ENCODE measurements around the gene SH3GL2. TPM values are rescaled to one million over a fixed set of nuclear protein-coding genes. Genes with fewer than 3 reads are reported as not detected.

SH3GL2 gene
- polyA plus RNA-seq, 3 donors, result not detected

- Histone ChIP-seq H3K4me1 (ENCODE audit: control insufficient read depth in 1 of 2, insufficient read depth in 2 of 2, low read length in 2 of 2) (no peaks in the 10 kb centered on the region), H4K20me1 (ENCODE audit: insufficient read depth, low read length) (no peaks in the 10 kb centered on the region), H2AFZ (ENCODE audit: insufficient read depth, low read depth, low read length, poor library complexity, severe bottlenecking) (no peak overlapping the region), H3K27ac (ENCODE audit: low read depth in 1 of 2, low read length in 2 of 2) (no peak overlapping the region), H3K4me3 (replicated peaks in 1 of 3; ENCODE audit: low read depth in 2 of 3, low read length in 3 of 3) (no peak overlapping the region), H3K9me3 (replicated peaks in 1 of 2; ENCODE audit: control insufficient read depth in 1 of 2, insufficient read depth in 1 of 2, low read length in 2 of 2) (peaks cover 0 to 4% of the 10 kb centered on the region in 2 donors), H3K36me3 (replicated peaks in 1 of 2; ENCODE audit: control insufficient read depth in 1 of 2, insufficient read depth in 2 of 2, low read length in 2 of 2) (no peaks in the 10 kb centered on the region), H3K4me2 (replicated peaks; ENCODE audit: extremely low read depth, low read length, poor library complexity, severe bottlenecking) (no peak overlapping the region), H3K79me2 (ENCODE audit: insufficient read depth, low read length) (no peaks in the 10 kb centered on the region), H3K27me3 (ENCODE audit: control insufficient read depth in 2 of 2, insufficient read depth in 2 of 2, low read length in 2 of 2) (no peaks in the 10 kb centered on the region), H3K9ac (ENCODE audit: insufficient read depth, low read length, poor library complexity, severe bottlenecking) (no peak overlapping the region)
- Mint-ChIP-seq H3K27ac (no peak overlapping the region), H3K36me3 (no peaks in the 10 kb centered on the region), H3K4me3 (no peak overlapping the region), H3K9me3 (peaks cover 0 to 3% (median 2%) of the 10 kb centered on the region in 7 donors), H3K4me1 (no peaks in the 10 kb centered on the region), H3K27me3 (ENCODE audit: low read depth in 3 of 3) (no peaks in the 10 kb centered on the region)
- no peak for DNase-seq
- intact Hi-C loops (cut with micrococcal nuclease), result no loop called here
- 73% methylated on average over 2 of the region's 3 CpGs for WGBS (ENCODE audit: insufficient coverage)
- no peak for TF ChIP-seq CTCF (IDR thresholded peaks at IDR 0.05)
Measured at GRCh38 chr9:17742067-17742466, 163.2 kb downstream of the SH3GL2 start.

- no peak overlapping the region for H3K27ac Mint-ChIP-seq
- Histone ChIP-seq H3K79me2 (ENCODE audit: insufficient read depth, low read length) (no peaks in the 10 kb centered on the region), H3K4me3 (replicated peaks in 1 of 3; ENCODE audit: low read depth in 2 of 3, low read length in 3 of 3) (no peak overlapping the region), H2AFZ (ENCODE audit: insufficient read depth, low read depth, low read length, poor library complexity, severe bottlenecking) (no peak overlapping the region), H3K36me3 (replicated peaks in 1 of 2; ENCODE audit: control insufficient read depth in 1 of 2, insufficient read depth in 2 of 2, low read length in 2 of 2) (no peaks in the 10 kb centered on the region), H3K27me3 (ENCODE audit: control insufficient read depth in 2 of 2, insufficient read depth in 2 of 2, low read length in 2 of 2) (no peaks in the 10 kb centered on the region), H3K4me1 (ENCODE audit: control insufficient read depth in 1 of 2, insufficient read depth in 2 of 2, low read length in 2 of 2) (no peaks in the 10 kb centered on the region), H4K20me1 (ENCODE audit: insufficient read depth, low read length) (no peaks in the 10 kb centered on the region), H3K9ac (ENCODE audit: insufficient read depth, low read length, poor library complexity, severe bottlenecking) (no peak overlapping the region), H3K9me3 (replicated peaks in 1 of 2; ENCODE audit: control insufficient read depth in 1 of 2, insufficient read depth in 1 of 2, low read length in 2 of 2) (peaks cover 0 to 4% of the 10 kb centered on the region in 2 donors), H3K27ac (ENCODE audit: low read depth in 1 of 2, low read length in 2 of 2) (no peak overlapping the region), H3K4me2 (replicated peaks; ENCODE audit: extremely low read depth, low read length, poor library complexity, severe bottlenecking) (no peak overlapping the region)
- no peaks in the 10 kb centered on the region for H3K27me3 Mint-ChIP-seq (ENCODE audit: low read depth in 3 of 3)
- DNase-seq, result no peak
- H3K9me3 Mint-ChIP-seq, result peaks cover 0 to 5% (median 0%) of the 10 kb centered on the region in 7 donors
- TF ChIP-seq CTCF (IDR thresholded peaks at IDR 0.05), result no peak
- no peaks in the 10 kb centered on the region for H3K4me1 Mint-ChIP-seq
- H3K36me3 Mint-ChIP-seq, result no peaks in the 10 kb centered on the region
- H3K4me3 Mint-ChIP-seq, result no peak overlapping the region
- intact Hi-C loops (cut with micrococcal nuclease), result no loop called here
- no CpG with 5 or more reads among the region's 3 CpGs for WGBS (ENCODE audit: insufficient coverage)
Measured at GRCh38 chr9:17744786-17745185, 165.9 kb downstream of the SH3GL2 start.
